SK-N-SH (cell line): ENCODE data around the gene PRRX2. TPM values are rescaled to one million over a fixed set of nuclear protein-coding genes. Genes with fewer than 3 reads are reported as not detected.

Experiments used
- CTCF ChIA-PET: fragments of 300-600, 350-600 bp; formaldehyde crosslinking; extraction: SDS; loops from one replicate; lab custom pipeline; 2021; lab: Yijun Ruan, JAX
- POLR2A ChIA-PET: fragments of 350-600 bp; sonication (Branson Sonifier 250); formaldehyde crosslinking; extraction: SDS; loops from one replicate; lab custom pipeline; 2020; ENCODE audit warnings: antibody characterized with exemption, inconsistent platforms; lab: Yijun Ruan, JAX
- DNase-seq: peaks from one replicate; pipeline ENCODE4 v3.0.0; 2012
- H2AFZ ChIP-seq: fragments of 200-600 bp; sonication (generic); 2 replicates; pipeline ENCODE4 v1.8.1; 2016; ENCODE audit warnings: antibody characterized with exemption, mild to moderate bottlenecking, low read depth
- H3F3A ChIP-seq: fragments of 200-600 bp; sonication (generic); replicated peaks from 2 replicates; pipeline ENCODE3; 2016; ENCODE audit warnings: antibody characterized with exemption, mild to moderate bottlenecking; ENCODE audit not compliant: insufficient read depth
- H3K27ac ChIP-seq, 2 experiments: fragments of 200-500 bp in 1 of 2; fragments of 200-600 bp in 1 of 2; sonication (Bioruptor generic) in 1 of 2; sonication (generic), shearing (Covaris generic) in 1 of 2; 2 replicates each; pipeline versions ENCODE4 v1.5.1 to v1.6.1; 2014 to 2016; ENCODE audit warnings: low read depth in 2 of 2, inconsistent platforms in 1 of 2, low read length in 1 of 2, mild to moderate bottlenecking in 1 of 2, mixed read lengths in 1 of 2
- H3K27me3 ChIP-seq: fragments of 200-600 bp; sonication (generic), shearing (Covaris generic); 2 replicates; pipeline ENCODE4 v1.6.1; 2016; ENCODE audit warnings: mixed run types; ENCODE audit not compliant: insufficient read depth
- H3K36me3 ChIP-seq, 2 experiments: fragments of 200-500 bp in 1 of 2; fragments of 200-600 bp in 1 of 2; sonication (Bioruptor generic) in 1 of 2; sonication (generic) in 1 of 2; replicated peaks in 1 of 2; 2 replicates each; pipeline versions ENCODE3 to v1.5.1; 2014 to 2016; ENCODE audit warnings: low read length in 1 of 2, mild to moderate bottlenecking in 1 of 2; ENCODE audit not compliant: insufficient read depth in 2 of 2, control insufficient read depth in 1 of 2
- H3K4me1 ChIP-seq, 2 experiments: fragments of 200-500 bp in 1 of 2; fragments of 200-600 bp in 1 of 2; sonication (Bioruptor generic) in 1 of 2; sonication (generic), shearing (Covaris generic) in 1 of 2; 2 replicates each; pipeline versions ENCODE4 v1.5.1 to v1.6.1; 2014 to 2016; ENCODE audit warnings: low read depth in 1 of 2, low read length in 1 of 2, mixed run types in 1 of 2; ENCODE audit not compliant: insufficient read depth in 2 of 2, control insufficient read depth in 1 of 2
- H3K4me2 ChIP-seq: fragments of 200-600 bp; sonication (generic), shearing (Covaris generic); 2 replicates; pipeline ENCODE4 v1.6.1; 2017; ENCODE audit warnings: mixed run types
- H3K4me3 ChIP-seq, 2 experiments: fragments of 200-500 bp in 1 of 2; fragments of 200-600 bp in 1 of 2; sonication (Bioruptor generic) in 1 of 2; sonication (generic), shearing (Covaris generic) in 1 of 2; 2 replicates each; pipeline versions ENCODE4 v1.5.1 to v1.8.1; 2014 to 2016; ENCODE audit warnings: low read depth in 2 of 2, inconsistent platforms in 1 of 2, low read length in 1 of 2, mild to moderate bottlenecking in 1 of 2, mixed read lengths in 1 of 2, moderate library complexity in 1 of 2
- H3K79me2 ChIP-seq: fragments of 200-600 bp; sonication (generic); 2 replicates; pipeline ENCODE4 v1.8.1; 2017; ENCODE audit warnings: mild to moderate bottlenecking; ENCODE audit not compliant: insufficient read depth
- H3K9ac ChIP-seq: fragments of 200-600 bp; sonication (generic); 2 replicates; pipeline ENCODE4 v1.6.1; 2017; ENCODE audit warnings: mixed run types
- H3K9me2 ChIP-seq: fragments of 200-600 bp; sonication (generic); 2 replicates; pipeline ENCODE4 v1.6.1; 2017; ENCODE audit warnings: mixed run types
- H3K9me3 ChIP-seq: fragments of 200-600 bp; sonication (generic); 2 replicates; pipeline ENCODE4 v1.6.1; 2017; ENCODE audit warnings: mixed run types, mild to moderate bottlenecking, moderate library complexity
- H4K20me1 ChIP-seq: fragments of 200-600 bp; sonication (generic); 2 replicates; pipeline ENCODE4 v1.6.1; 2017; ENCODE audit warnings: mild to moderate bottlenecking, mixed run types; ENCODE audit not compliant: insufficient read depth
- CHD2 ChIP-seq: fragments of 150-350 bp; IDR thresholded peaks from 2 replicates; pipeline ENCODE4 v1.6.1; 2018; ENCODE audit warnings: low read length; ENCODE audit not compliant: partially characterized antibody
- EP300 ChIP-seq, 2 experiments: IDR thresholded peaks; 2 replicates each; pipeline versions ENCODE4 v1.4.0 to v1.6.1; 2012; ENCODE audit warnings: borderline replicate concordance in 1 of 2, low read depth in 1 of 2, low read length in 1 of 2
- EZH2phosphoT487 ChIP-seq: fragments of 200-600 bp; sonication (generic); IDR thresholded peaks from 2 replicates; pipeline ENCODE4 v1.6.1; 2017; ENCODE audit warnings: low read depth, mixed run types, mild to moderate bottlenecking, antibody characterized with exemption, moderate library complexity, borderline replicate concordance
- FOSL2 ChIP-seq: IDR thresholded peaks from 2 replicates; pipeline ENCODE4 v1.4.0; 2012; ENCODE audit warnings: low read depth, mild to moderate bottlenecking, moderate library complexity, borderline replicate concordance
- FOXJ3 ChIP-seq: sonication (generic); formaldehyde crosslinking; IDR thresholded peaks from 2 replicates; pipeline ENCODE4 v1.5.1; 2020; ENCODE audit warnings: mild to moderate bottlenecking, missing genetic modification reagents
- FOXM1 ChIP-seq: IDR thresholded peaks from 2 replicates; pipeline ENCODE4 v1.4.0; 2012; ENCODE audit warnings: low read depth, mild to moderate bottlenecking
- GABPA ChIP-seq: IDR thresholded peaks from 2 replicates; pipeline ENCODE4 v1.4.0; 2012; ENCODE audit warnings: low read depth, mild to moderate bottlenecking
- GATA2 ChIP-seq: sonication (generic); formaldehyde crosslinking; IDR thresholded peaks from 2 replicates; pipeline ENCODE4 v1.5.0; 2020; ENCODE audit warnings: mild to moderate bottlenecking, missing genetic modification reagents
- JUND ChIP-seq: IDR thresholded peaks from 2 replicates; pipeline ENCODE4 v1.4.0; 2012
- MEF2A ChIP-seq: IDR thresholded peaks from 2 replicates; pipeline ENCODE4 v1.4.0; 2012; ENCODE audit warnings: low read depth, borderline replicate concordance
- MXI1 ChIP-seq: IDR thresholded peaks from 2 replicates; pipeline ENCODE4 v1.6.1; 2012; ENCODE audit warnings: mild to moderate bottlenecking, low read depth, low read length, improper control_type of control experiment
- NFIC ChIP-seq: IDR thresholded peaks from 2 replicates; pipeline ENCODE4 v1.4.0; 2012; ENCODE audit warnings: borderline replicate concordance
- NRF1 ChIP-seq: IDR thresholded peaks from 2 replicates; pipeline ENCODE4 v1.6.1; 2012; ENCODE audit warnings: low read depth, mild to moderate bottlenecking, low read length
- POLR2AphosphoS5 ChIP-seq: IDR thresholded peaks from 2 replicates; pipeline ENCODE4 v1.6.1; 2012; ENCODE audit warnings: low read depth, low read length
- REST ChIP-seq: IDR thresholded peaks from 2 replicates; pipeline ENCODE4 v1.6.1; 2012; ENCODE audit warnings: mild to moderate bottlenecking, low read depth, low read length, moderate library complexity
- RFX5 ChIP-seq: IDR thresholded peaks from 2 replicates; pipeline ENCODE4 v1.6.1; 2012; ENCODE audit warnings: mild to moderate bottlenecking, improper control_type of control experiment, low read length
- SMC3 ChIP-seq: IDR thresholded peaks from 2 replicates; pipeline ENCODE4 v1.6.1; 2012; ENCODE audit warnings: low read depth, low read length, improper control_type of control experiment
- TCF12 ChIP-seq: IDR thresholded peaks from 2 replicates; pipeline ENCODE4 v1.4.0; 2012
- TEAD4 ChIP-seq: IDR thresholded peaks from 2 replicates; pipeline ENCODE4 v1.4.0; 2012; ENCODE audit warnings: mild to moderate bottlenecking, borderline replicate concordance; ENCODE audit not compliant: insufficient read depth
- ZBTB33 ChIP-seq: IDR thresholded peaks from 2 replicates; pipeline ENCODE4 v1.4.0; 2012; ENCODE audit warnings: low read depth, borderline replicate concordance
- WGBS: methylation state at CpG from one replicate; pipeline ENCODE4 v1.1.6; 2017; ENCODE audit warnings: low lambda C conversion rate; 5-methylcytosine and 5-hydroxymethylcytosine counted together
- polyA plus RNA-seq, 3 experiments: library from polyadenylated mRNA; depleted of rRNA; stranded (reverse); fragments of >200 nt; gene quantifications; 2 replicates each; pipeline ENCODE4 v1.2.3, GENCODE V29; 2012

Gene PRRX2
- polyA plus RNA-seq, 1 of the 3 experiments (the other 2 are of a cell fraction) = 0.84 TPM

GRCh38 chr9:129746092-129746777 lies 80.8 kb downstream of the PRRX2 start:
- WGBS = 85% methylated on average over 7 of the region's 9 CpGs
- no peak overlapping the region for H3K9ac ChIP-seq
- no peaks in the 10 kb centered on the region for H3K9me3 ChIP-seq
- no peak overlapping the region for H3K27ac ChIP-seq
- H3K79me2 ChIP-seq = no peaks in the 10 kb centered on the region
- POLR2A ChIA-PET = no interaction called here
- no peak for DNase-seq
- H3K4me1 ChIP-seq = no peaks in the 10 kb centered on the region
- no peaks in the 10 kb centered on the region for H3F3A ChIP-seq
- no peak for TF ChIP-seq JUND
- no peak for TF ChIP-seq FOSL2
- TF ChIP-seq RFX5 = no peak
- TF ChIP-seq GABPA = no peak
- no peak for TF ChIP-seq REST
- no peak for TF ChIP-seq SMC3
- TF ChIP-seq, all 33 proteins: peak for 0
- Histone ChIP-seq H3K27me3 (no peaks in the 10 kb centered on the region), H3K9me2 (no peaks in the 10 kb centered on the region), H4K20me1 (no peaks in the 10 kb centered on the region), H3K4me3 (no peak overlapping the region), H3K36me3 (no peaks in the 10 kb centered on the region), H3K4me2 (no peak overlapping the region), H2AFZ (no peak overlapping the region)
- CTCF ChIA-PET = interaction anchor here (1.0 to 15.1 kb wide), 6 partner anchors 8 to 104 kb away, joined by 3 to 356 read pairs (median 4); no protein-coding TSS in a partner anchor

GRCh38 chr9:129748249-129748648 lies 82.8 kb downstream of the PRRX2 start:
- no peaks in the 10 kb centered on the region for H4K20me1 ChIP-seq
- H3K79me2 ChIP-seq = no peaks in the 10 kb centered on the region
- no peaks in the 10 kb centered on the region for H3F3A ChIP-seq
- peaks cover 3 to 19% of the 10 kb centered on the region in 2 experiments; a peak in 2 of 4 replicates for H3K4me1 ChIP-seq
- H3K4me2 ChIP-seq = no peak overlapping the region
- no peaks in the 10 kb centered on the region for H3K36me3 ChIP-seq
- CTCF ChIA-PET = interaction anchor here (1.2 to 6.1 kb wide), 4 partner anchors 9 to 106 kb away, joined by 3 to 78 read pairs (median 8); partner anchors contain the start of gene ASB6
- 81% methylated on average over 5 of the region's 5 CpGs for WGBS
- DNase-seq = no peak
- TF ChIP-seq FOXJ3 = no peak
- no peak for TF ChIP-seq EP300 (IDR thresholded peaks at IDR 0.05; ENCODE audit: borderline replicate concordance in 1 of 2, low read depth in 1 of 2, low read length in 1 of 2)
- no peak for TF ChIP-seq CHD2
- no peak for TF ChIP-seq NRF1
- no peak for TF ChIP-seq ZBTB33
- TF ChIP-seq GATA2 (CRISPR knock-in tag) = no peak
- no peak for TF ChIP-seq POLR2AphosphoS5
- TF ChIP-seq MEF2A = no peak
- TF ChIP-seq TEAD4 = no peak
- TF ChIP-seq MXI1 = no peak
- TF ChIP-seq FOSL2 = no peak
- no peak for TF ChIP-seq NFIC
- TF ChIP-seq EZH2phosphoT487 = no peak
- no peak for TF ChIP-seq FOXM1
- no peak for TF ChIP-seq GABPA
- no peak for TF ChIP-seq TCF12
- H3K27ac ChIP-seq = no peak overlapping the region
- POLR2A ChIA-PET = no interaction called here
- H2AFZ ChIP-seq = no peak overlapping the region
- no peaks in the 10 kb centered on the region for H3K9me3 ChIP-seq
- no peaks in the 10 kb centered on the region for H3K9me2 ChIP-seq
- H3K27me3 ChIP-seq = no peaks in the 10 kb centered on the region
- H3K9ac ChIP-seq = no peak overlapping the region
- H3K4me3 ChIP-seq = no peak overlapping the region
